HFFc6 (cell line): ENCODE data around the gene FRMPD4. TPM values are rescaled to one million over a fixed set of nuclear protein-coding genes. Genes with fewer than 3 reads are reported as not detected.
A peak's percentile ranks its signal among the peaks of the same experiment; 100 is the strongest.

Experiments
- DNase-seq: peaks from one replicate; pipeline ENCODE4 v3.0.0-alpha.2; 2018
- H3K27ac Mint-ChIP-seq: 2 replicates; pipeline ENCODE4 v1.8.0; 2020; ENCODE audit warnings: mild to moderate bottlenecking, mixed read lengths
- H3K27me3 Mint-ChIP-seq: 2 replicates; pipeline ENCODE4 v1.8.0; 2021; ENCODE audit warnings: mild to moderate bottlenecking, moderate library complexity, mixed read lengths; ENCODE audit not compliant: insufficient read depth
- H3K36me3 Mint-ChIP-seq: 2 replicates; pipeline ENCODE4 v1.8.0; 2021; ENCODE audit warnings: low read depth, mixed read lengths
- H3K4me1 Mint-ChIP-seq: 2 replicates; pipeline ENCODE4 v1.8.0; 2020; ENCODE audit warnings: low read depth, mixed read lengths
- H3K4me3 Mint-ChIP-seq: 2 replicates; pipeline ENCODE4 v1.8.0; 2020; ENCODE audit warnings: mild to moderate bottlenecking, moderate library complexity, mixed read lengths
- H3K9me3 Mint-ChIP-seq: 2 replicates; pipeline ENCODE4 v1.8.0; 2020; ENCODE audit warnings: mild to moderate bottlenecking, mixed read lengths
- total RNA-seq, 6 experiments: library from RNA; stranded (reverse); fragmentation: NEBNext Ultra II Directional; extraction: Animal tissue kit (Norgen Biotek cat#: 25700); gene quantifications; 2 replicates in 1 of 6; 3 replicates in 5 of 6; pipeline ENCODE4 v1.2.3, GENCODE V29; 2021
- TF ChIP-seq, protein P1 (sequence below): fragments of 200-600 bp; sonication (generic); IDR thresholded peaks from 2 replicates; pipeline ENCODE4 v1.5.0; 2021; ENCODE audit warnings: antibody characterized with exemption, mild to moderate bottlenecking

The FRMPD4 gene
- total RNA-seq, 6 experiments from 2014 or later = 0.09 to 0.55 (median 0.47) TPM

DNA sequence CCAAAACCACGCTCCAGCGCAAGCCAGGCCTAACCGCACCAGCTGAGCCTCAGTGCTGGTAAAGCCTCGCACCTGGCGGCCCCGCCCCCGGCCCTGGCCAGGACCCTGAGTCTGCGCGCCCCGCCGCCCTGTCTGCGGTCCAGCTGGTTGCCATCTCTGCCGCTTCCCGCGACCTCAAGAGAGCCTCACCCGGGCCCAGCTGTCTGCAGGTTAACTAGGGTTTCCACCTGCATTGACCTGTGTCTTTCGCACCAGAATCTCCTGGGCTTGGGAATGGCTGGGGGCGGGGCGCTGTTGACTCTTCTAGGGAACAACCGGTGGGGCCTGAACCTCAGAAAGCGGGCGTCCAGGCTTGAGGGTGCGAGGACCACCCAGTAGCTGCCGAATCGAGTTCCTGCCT is 445.3 kb downstream of the FRMPD4 start:
- H3K27me3 Mint-ChIP-seq = no peaks in the 10 kb centered on the region; the same call in 1 of the 2 replicates
- peaks cover 19% of the 10 kb centered on the region for H3K4me1 Mint-ChIP-seq
- TF ChIP-seq, protein P1, sequence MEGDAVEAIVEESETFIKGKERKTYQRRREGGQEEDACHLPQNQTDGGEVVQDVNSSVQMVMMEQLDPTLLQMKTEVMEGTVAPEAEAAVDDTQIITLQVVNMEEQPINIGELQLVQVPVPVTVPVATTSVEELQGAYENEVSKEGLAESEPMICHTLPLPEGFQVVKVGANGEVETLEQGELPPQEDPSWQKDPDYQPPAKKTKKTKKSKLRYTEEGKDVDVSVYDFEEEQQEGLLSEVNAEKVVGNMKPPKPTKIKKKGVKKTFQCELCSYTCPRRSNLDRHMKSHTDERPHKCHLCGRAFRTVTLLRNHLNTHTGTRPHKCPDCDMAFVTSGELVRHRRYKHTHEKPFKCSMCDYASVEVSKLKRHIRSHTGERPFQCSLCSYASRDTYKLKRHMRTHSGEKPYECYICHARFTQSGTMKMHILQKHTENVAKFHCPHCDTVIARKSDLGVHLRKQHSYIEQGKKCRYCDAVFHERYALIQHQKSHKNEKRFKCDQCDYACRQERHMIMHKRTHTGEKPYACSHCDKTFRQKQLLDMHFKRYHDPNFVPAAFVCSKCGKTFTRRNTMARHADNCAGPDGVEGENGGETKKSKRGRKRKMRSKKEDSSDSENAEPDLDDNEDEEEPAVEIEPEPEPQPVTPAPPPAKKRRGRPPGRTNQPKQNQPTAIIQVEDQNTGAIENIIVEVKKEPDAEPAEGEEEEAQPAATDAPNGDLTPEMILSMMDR = no peak
- no peaks in the 10 kb centered on the region for H3K36me3 Mint-ChIP-seq
- H3K4me3 Mint-ChIP-seq = no peak overlapping the region
- no peaks in the 10 kb centered on the region; the same call in 1 of the 2 replicates for H3K9me3 Mint-ChIP-seq
- no peak overlapping the region for H3K27ac Mint-ChIP-seq
- no peak for DNase-seq

DNA sequence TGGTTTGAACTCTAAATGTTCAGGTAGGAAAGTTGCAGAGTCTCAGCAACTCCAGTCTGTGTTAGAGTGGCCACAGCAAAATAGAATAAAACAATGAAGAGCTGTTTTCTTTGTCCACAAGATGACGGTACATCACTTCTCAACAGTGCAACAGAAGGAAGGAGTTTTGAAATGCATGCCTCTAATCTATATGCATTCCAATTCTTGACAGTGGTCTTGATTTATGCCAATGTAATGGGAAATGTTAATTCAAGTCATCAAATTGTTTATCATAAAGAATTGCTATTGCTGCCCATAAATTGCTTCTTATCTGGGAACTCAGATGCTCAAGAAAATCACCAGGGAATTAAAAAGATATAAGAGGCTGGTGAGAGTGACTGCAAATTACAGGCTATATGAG is 457.4 kb downstream of the FRMPD4 start:
- peaks cover 1% of the 10 kb centered on the region; the same call in 1 of the 2 replicates for H3K27me3 Mint-ChIP-seq
- no peaks in the 10 kb centered on the region for H3K36me3 Mint-ChIP-seq
- TF ChIP-seq, protein P1 = no peak
- no peaks in the 10 kb centered on the region for H3K9me3 Mint-ChIP-seq
- no peaks in the 10 kb centered on the region for H3K4me1 Mint-ChIP-seq
- DNase-seq = no peak
- no peak overlapping the region for H3K27ac Mint-ChIP-seq
- no peak overlapping the region for H3K4me3 Mint-ChIP-seq

DNA sequence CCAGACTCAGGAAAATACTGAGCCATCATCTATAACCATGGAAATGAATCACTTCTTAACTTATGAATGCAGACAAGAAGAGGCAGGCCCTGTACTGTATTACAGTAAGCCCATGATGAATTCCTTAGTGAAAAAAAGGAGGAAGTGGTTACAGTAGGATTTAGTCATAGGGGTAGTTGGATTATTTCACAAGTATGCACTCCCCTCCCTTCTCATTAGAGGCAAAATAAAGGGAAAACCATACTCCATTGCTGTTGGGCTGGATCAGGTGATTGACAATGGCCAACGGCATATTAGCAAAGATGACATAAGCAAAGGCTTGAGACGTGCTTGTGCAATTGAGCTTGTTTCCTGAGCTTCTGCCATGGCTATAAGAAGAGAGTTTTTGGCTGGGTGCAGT is 471.8 kb downstream of the FRMPD4 start:
- H3K27me3 Mint-ChIP-seq = peaks cover 2% of the 10 kb centered on the region; the same call in 1 of the 2 replicates
- TF ChIP-seq, protein P1 = no peak
- peak overlapping the region; percentile 72 for H3K27ac Mint-ChIP-seq
- peaks cover 9% of the 10 kb centered on the region; the same call in 1 of the 2 replicates for H3K4me1 Mint-ChIP-seq
- H3K4me3 Mint-ChIP-seq = no peak overlapping the region; the same call in 1 of the 2 replicates
- no peaks in the 10 kb centered on the region for H3K9me3 Mint-ChIP-seq
- H3K36me3 Mint-ChIP-seq = no peaks in the 10 kb centered on the region
- peak; percentile 66 for DNase-seq

DNA sequence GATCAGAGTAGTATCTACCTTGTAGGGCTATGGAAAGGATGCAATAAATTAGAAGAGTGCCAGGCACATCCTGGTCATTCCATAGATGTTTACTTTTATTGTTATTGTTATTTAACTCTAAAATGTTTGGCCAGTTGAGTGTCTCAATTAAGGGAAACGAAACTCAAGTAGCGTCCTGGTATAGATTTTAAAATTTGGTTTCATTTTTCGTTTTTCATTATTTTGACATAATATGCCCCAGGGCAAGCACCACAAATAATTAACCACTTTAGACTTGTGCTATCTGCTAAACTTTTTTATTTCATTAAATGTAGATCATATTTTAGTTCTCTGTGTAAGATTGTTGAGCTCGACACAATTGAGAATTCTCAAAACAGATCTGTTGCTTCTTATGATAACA is 473.2 kb downstream of the FRMPD4 start:
- H3K9me3 Mint-ChIP-seq = no peaks in the 10 kb centered on the region
- TF ChIP-seq, protein P1 = no peak
- H3K36me3 Mint-ChIP-seq = no peaks in the 10 kb centered on the region
- no peak overlapping the region for H3K27ac Mint-ChIP-seq
- peaks cover 9% of the 10 kb centered on the region; the same call in 1 of the 2 replicates for H3K4me1 Mint-ChIP-seq
- peak overlapping the region; percentile 32; the same call in 1 of the 2 replicates for H3K4me3 Mint-ChIP-seq
- DNase-seq = no peak
- H3K27me3 Mint-ChIP-seq = peaks cover 2% of the 10 kb centered on the region; the same call in 1 of the 2 replicates

DNA sequence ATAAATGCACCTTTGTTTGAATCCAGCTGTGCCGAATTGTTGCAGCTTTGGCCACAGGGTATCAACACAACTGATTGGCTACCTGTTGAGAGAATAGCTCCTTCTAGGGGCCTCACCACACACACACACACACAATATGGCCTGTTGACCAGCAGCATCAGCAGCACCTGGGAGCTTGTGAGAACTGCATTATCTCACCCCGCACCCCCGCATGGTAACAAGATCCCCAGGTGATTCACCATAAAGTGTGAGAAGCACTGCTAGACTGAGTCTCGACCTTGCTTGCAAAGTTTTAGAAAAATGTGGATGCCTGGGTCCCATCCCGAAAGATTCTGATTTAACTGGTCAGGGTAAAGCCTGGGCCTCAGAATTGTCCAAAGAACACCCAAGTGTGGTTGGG is 476.0 kb downstream of the FRMPD4 start:
- no peak for DNase-seq
- H3K9me3 Mint-ChIP-seq = no peaks in the 10 kb centered on the region
- TF ChIP-seq, protein P1 = no peak
- peaks cover 9% of the 10 kb centered on the region; the same call in 1 of the 2 replicates for H3K4me1 Mint-ChIP-seq
- H3K4me3 Mint-ChIP-seq = no peak overlapping the region
- H3K27me3 Mint-ChIP-seq = peaks cover 1% of the 10 kb centered on the region; the same call in 1 of the 2 replicates
- no peaks in the 10 kb centered on the region for H3K36me3 Mint-ChIP-seq
- no peak overlapping the region for H3K27ac Mint-ChIP-seq

DNA sequence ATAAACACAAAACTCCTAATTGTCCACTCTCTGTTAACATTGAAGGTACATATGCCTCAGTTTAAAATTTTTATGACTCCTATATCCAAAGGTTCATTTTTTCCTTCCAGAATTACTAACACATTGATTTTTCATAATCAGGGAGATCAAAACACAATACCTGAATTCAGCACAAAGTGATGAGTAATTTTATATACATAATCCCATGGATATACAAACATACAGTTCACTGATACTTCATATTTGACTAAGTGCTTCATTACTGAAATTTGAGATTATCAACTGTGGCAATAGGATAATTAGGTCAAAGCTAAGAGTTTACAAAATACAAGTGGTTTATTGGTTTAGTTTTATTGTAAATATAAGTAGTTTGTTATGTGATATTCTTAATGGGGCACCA is 476.8 kb downstream of the FRMPD4 start:
- no peaks in the 10 kb centered on the region for H3K9me3 Mint-ChIP-seq
- H3K27ac Mint-ChIP-seq = no peak overlapping the region
- peaks cover 1% of the 10 kb centered on the region; the same call in 1 of the 2 replicates for H3K27me3 Mint-ChIP-seq
- no peak overlapping the region for H3K4me3 Mint-ChIP-seq
- DNase-seq = no peak
- peaks cover 4% of the 10 kb centered on the region; the same call in 1 of the 2 replicates for H3K4me1 Mint-ChIP-seq
- no peaks in the 10 kb centered on the region for H3K36me3 Mint-ChIP-seq
- TF ChIP-seq, protein P1 = no peak
